HepG2 (cell line): Measurements from ENCODE around the gene TMPO.

ENCODE experiments used
- CEBPB ChIP-seq: IDR thresholded peaks from 2 replicates; pipeline ENCODE4 v1.6.1; 2011; ENCODE audit warnings: low read depth, low read length, improper control_type of control experiment, borderline replicate concordance
- CTCF ChIP-seq: sonication (generic); formaldehyde crosslinking; IDR thresholded peaks from 2 replicates; pipeline ENCODE4 v1.5.0; 2020; ENCODE audit warnings: mild to moderate bottlenecking, missing genetic modification reagents, moderate library complexity
- HMGXB4 ChIP-seq, 2 experiments: sonication (generic) in 1 of 2; formaldehyde crosslinking in 1 of 2; IDR thresholded peaks; 2 replicates each; pipeline versions ENCODE4 v1.4.0 to v1.6.1; 2018 to 2020; ENCODE audit warnings: missing genetic modification reagents in 2 of 2, borderline replicate concordance in 1 of 2, low read depth in 1 of 2, mild to moderate bottlenecking in 1 of 2, missing biosample characterization in 1 of 2
- HNF4G ChIP-seq, 2 experiments: sonication (generic) in 1 of 2; formaldehyde crosslinking in 1 of 2; IDR thresholded peaks; 2 replicates each; pipeline versions ENCODE4 v1.4.0 to v1.6.1; 2011 to 2020; ENCODE audit warnings: borderline replicate concordance in 2 of 2, low read depth in 2 of 2, mild to moderate bottlenecking in 2 of 2, low read length in 1 of 2, missing genetic modification reagents in 1 of 2, moderate library complexity in 1 of 2
- RNF219 ChIP-seq: sonication (generic); formaldehyde crosslinking; IDR thresholded peaks from 2 replicates; pipeline ENCODE4 v1.5.0; 2020; ENCODE audit warnings: mild to moderate bottlenecking, missing genetic modification reagents
- SNRNP70 ChIP-seq: fragments of 200-400 bp; formaldehyde crosslinking; IDR thresholded peaks from 2 replicates; pipeline ENCODE4 v1.6.1; 2017; ENCODE audit warnings: mild to moderate bottlenecking, low read depth, low read length, moderate library complexity
- TAF1 ChIP-seq: sonication (generic); formaldehyde crosslinking; IDR thresholded peaks from 2 replicates; pipeline ENCODE4 v1.4.0; 2020; ENCODE audit warnings: missing genetic modification reagents
- ZNF274 ChIP-seq: sonication (generic); formaldehyde crosslinking; IDR thresholded peaks from 2 replicates; pipeline ENCODE4 v1.5.1; 2020; ENCODE audit warnings: mild to moderate bottlenecking, missing genetic modification reagents
- ZNF720 ChIP-seq: sonication (generic); formaldehyde crosslinking; IDR thresholded peaks from 2 replicates; pipeline ENCODE4 v1.4.0; 2020; ENCODE audit warnings: missing genetic modification reagents

GRCh38 chr12:98543701-98544100 lies 28.3 kb downstream of the TMPO start:
- TF ChIP-seq TAF1 (CRISPR knock-in tag), result no peak
- TF ChIP-seq HMGXB4 (CRISPR knock-in tag; IDR thresholded peaks at IDR 0.05; ENCODE audit: borderline replicate concordance in 1 of 2, low read depth in 1 of 2), result no peak
- TF ChIP-seq SNRNP70, result no peak
- TF ChIP-seq HNF4G (IDR thresholded peaks at IDR 0.05; ENCODE audit: borderline replicate concordance, low read depth, low read length), result no peak
- no peak for TF ChIP-seq HNF4G (CRISPR knock-in tag; IDR thresholded peaks at IDR 0.05; ENCODE audit: borderline replicate concordance, low read depth)
- no peak for TF ChIP-seq CTCF (CRISPR knock-in tag)
- no peak for TF ChIP-seq RNF219 (CRISPR knock-in tag)
- TF ChIP-seq CEBPB, result no peak
- no peak for TF ChIP-seq ZNF720
- no peak for TF ChIP-seq ZNF274
